Tibial nerve (tissue), 4 donors: ENCODE measurements around the gene LCE2D. TPM values are rescaled to one million over a fixed set of nuclear protein-coding genes. Genes with fewer than 3 reads are reported as not detected.

Experiments
- DNase-seq, 2 donors: peaks; one replicate each; pipeline ENCODE4 v3.0.0-alpha.2; 2019; ENCODE audit warnings: low spot score in 2 of 2
- H3K27ac ChIP-seq, 4 donors: fragments of 200-600 bp; sonication (generic) in 3 of 4; one replicate each; pipeline ENCODE4 v1.5.1; 2017 to 2019; ENCODE audit warnings: mild to moderate bottlenecking in 1 of 4
- H3K27me3 ChIP-seq, 2 donors: fragments of 200-600 bp; sonication (generic) in 1 of 2; one replicate each; pipeline versions ENCODE4 v1.5.1 to v1.6.0; 2017 to 2019
- H3K36me3 ChIP-seq, 3 donors: fragments of 200-600 bp; sonication (generic); one replicate each; pipeline ENCODE4 v1.5.1; 2018 to 2019
- H3K4me1 ChIP-seq, 4 donors: fragments of 200-600 bp; sonication (generic) in 3 of 4; one replicate each; pipeline ENCODE4 v1.5.1; 2017 to 2019
- H3K4me3 ChIP-seq, 4 donors: fragments of 200-600 bp; sonication (generic) in 3 of 4; one replicate each; pipeline ENCODE4 v1.5.1; 2017 to 2019; ENCODE audit warnings: mild to moderate bottlenecking in 1 of 4, moderate library complexity in 1 of 4
- H3K9me3 ChIP-seq, 4 donors: fragments of 200-600 bp; sonication (generic) in 3 of 4; one replicate each; pipeline ENCODE4 v1.5.1; 2017 to 2019
- EP300 ChIP-seq, 2 donors: sonication (generic); formaldehyde crosslinking; IDR thresholded peaks; one replicate each; pipeline ENCODE4 v1.6.1; 2017; ENCODE audit warnings: antibody characterized with exemption in 2 of 2, mild to moderate bottlenecking in 1 of 2
- POLR2A ChIP-seq, 2 donors: fragments of 450-650 bp; IDR thresholded peaks; one replicate each; pipeline ENCODE4 v1.6.1; 2017; ENCODE audit warnings: antibody characterized with exemption in 2 of 2, mild to moderate bottlenecking in 2 of 2, moderate library complexity in 2 of 2
- WGBS, 2 donors: methylation state at CpG; one replicate each; pipeline ENCODE4 v1.1.5; 2018; 5-methylcytosine and 5-hydroxymethylcytosine counted together
- total RNA-seq, 4 donors: library from RNA; depleted of rRNA; stranded (reverse); fragments of >200 nt; gene quantifications; one replicate each; pipeline ENCODE4 v1.1.0, GENCODE V29; 2016
- TF ChIP-seq, protein P1 (sequence below), 5 experiments: fragments of 200-600 bp in 3 of 5; fragments of 450-650 bp in 2 of 5; sonication (generic) in 3 of 5; IDR thresholded peaks; one replicate each; pipeline ENCODE4 v1.5.1; 2016 to 2019; ENCODE audit warnings: antibody characterized with exemption in 5 of 5, mild to moderate bottlenecking in 3 of 5, moderate library complexity in 2 of 5

LCE2D gene
- total RNA-seq, 4 donors from 2014 or later, result not detected

DNA sequence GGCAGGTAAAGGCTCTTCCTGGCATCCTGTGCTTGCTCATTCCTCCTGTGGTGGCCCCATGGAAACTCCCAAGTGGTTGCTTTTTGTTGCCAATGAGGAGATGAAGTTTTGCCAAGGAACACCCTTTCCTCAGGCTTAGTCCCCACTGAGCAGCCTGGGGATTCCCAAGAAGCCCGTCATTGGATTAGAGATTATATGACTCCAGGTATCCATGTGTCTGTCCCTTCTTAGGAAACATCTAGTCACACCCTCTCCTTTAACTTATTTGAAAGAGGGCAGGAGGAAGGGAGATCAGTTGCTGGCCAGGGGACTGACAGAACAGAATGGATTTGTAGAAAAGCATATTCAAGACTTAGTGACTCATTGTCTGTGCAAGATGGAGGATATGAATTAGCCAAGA lies 36.4 kb upstream of the LCE2D start:
- no peaks in the 10 kb centered on the region for H3K27me3 ChIP-seq
- no peak overlapping the region for H3K4me3 ChIP-seq
- peaks cover 0 to 27% (median 0%) of the 10 kb centered on the region in 4 donors for H3K9me3 ChIP-seq
- DNase-seq, result no peak
- H3K36me3 ChIP-seq, result no peaks in the 10 kb centered on the region
- 82 to 83% methylated on average over 1 of the region's 1 CpG for WGBS, 2 donors
- no peak overlapping the region for H3K27ac ChIP-seq
- TF ChIP-seq, protein P1, sequence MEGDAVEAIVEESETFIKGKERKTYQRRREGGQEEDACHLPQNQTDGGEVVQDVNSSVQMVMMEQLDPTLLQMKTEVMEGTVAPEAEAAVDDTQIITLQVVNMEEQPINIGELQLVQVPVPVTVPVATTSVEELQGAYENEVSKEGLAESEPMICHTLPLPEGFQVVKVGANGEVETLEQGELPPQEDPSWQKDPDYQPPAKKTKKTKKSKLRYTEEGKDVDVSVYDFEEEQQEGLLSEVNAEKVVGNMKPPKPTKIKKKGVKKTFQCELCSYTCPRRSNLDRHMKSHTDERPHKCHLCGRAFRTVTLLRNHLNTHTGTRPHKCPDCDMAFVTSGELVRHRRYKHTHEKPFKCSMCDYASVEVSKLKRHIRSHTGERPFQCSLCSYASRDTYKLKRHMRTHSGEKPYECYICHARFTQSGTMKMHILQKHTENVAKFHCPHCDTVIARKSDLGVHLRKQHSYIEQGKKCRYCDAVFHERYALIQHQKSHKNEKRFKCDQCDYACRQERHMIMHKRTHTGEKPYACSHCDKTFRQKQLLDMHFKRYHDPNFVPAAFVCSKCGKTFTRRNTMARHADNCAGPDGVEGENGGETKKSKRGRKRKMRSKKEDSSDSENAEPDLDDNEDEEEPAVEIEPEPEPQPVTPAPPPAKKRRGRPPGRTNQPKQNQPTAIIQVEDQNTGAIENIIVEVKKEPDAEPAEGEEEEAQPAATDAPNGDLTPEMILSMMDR (IDR thresholded peaks at IDR 0.05), result no peak
- TF ChIP-seq EP300 (IDR thresholded peaks at IDR 0.05), result no peak
- TF ChIP-seq POLR2A (IDR thresholded peaks at IDR 0.05), result no peak
- no peaks in the 10 kb centered on the region for H3K4me1 ChIP-seq

DNA sequence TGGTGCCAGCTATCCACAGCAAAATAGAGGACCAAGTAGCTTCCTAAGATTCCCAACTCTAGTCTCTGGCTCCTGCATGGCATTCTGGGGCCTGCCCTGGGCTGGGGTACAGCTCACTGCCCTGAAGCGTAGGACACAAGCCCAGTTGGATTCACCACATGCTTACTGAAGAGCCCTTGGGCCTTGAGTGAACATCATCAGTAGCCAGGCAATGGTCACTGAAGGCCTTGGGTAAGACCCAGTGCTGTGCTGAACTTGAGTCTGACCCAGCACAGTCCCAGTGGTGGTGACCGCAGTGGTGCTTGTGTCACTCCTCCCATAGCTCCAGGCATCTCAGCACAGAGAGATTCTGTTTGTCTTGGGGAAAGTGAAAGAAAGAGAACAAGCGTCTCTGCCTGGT lies 32.6 kb upstream of the LCE2D start:
- WGBS, 2 donors, result 77 to 86% methylated on average over 3 of the region's 3 CpGs
- TF ChIP-seq POLR2A (IDR thresholded peaks at IDR 0.05), result no peak
- TF ChIP-seq, protein P1 (IDR thresholded peaks at IDR 0.05), result no peak
- TF ChIP-seq EP300 (IDR thresholded peaks at IDR 0.05), result no peak
- H3K9me3 ChIP-seq, result peaks cover 0 to 44% (median 0%) of the 10 kb centered on the region in 4 donors
- H3K27ac ChIP-seq, result no peak overlapping the region
- no peak for DNase-seq
- H3K36me3 ChIP-seq, result no peaks in the 10 kb centered on the region
- no peaks in the 10 kb centered on the region for H3K27me3 ChIP-seq
- no peak overlapping the region for H3K4me3 ChIP-seq
- no peaks in the 10 kb centered on the region for H3K4me1 ChIP-seq

DNA sequence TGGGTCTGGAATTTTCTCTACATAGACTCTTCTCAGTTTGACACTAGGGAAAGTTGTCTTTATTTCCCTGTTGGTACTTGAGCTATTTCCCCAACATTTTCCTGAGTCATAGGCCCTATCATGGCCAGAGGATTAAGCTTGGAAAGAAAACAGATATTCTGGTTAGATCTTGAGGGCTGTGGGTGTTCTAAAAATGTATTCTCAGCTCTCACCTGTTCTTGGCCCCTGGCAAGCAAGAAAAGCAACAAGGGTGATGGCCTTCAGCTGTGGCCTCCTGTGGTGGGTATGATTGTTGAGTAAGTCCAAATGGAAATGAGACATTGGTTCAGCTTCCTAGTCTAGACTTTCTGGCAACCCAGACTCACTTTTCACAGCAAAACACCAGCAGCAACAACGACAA lies 22.8 kb upstream of the LCE2D start:
- Histone ChIP-seq H3K27ac (no peak overlapping the region), H3K4me3 (no peak overlapping the region), H3K9me3 (peaks cover 0 to 15% (median 2%) of the 10 kb centered on the region in 4 donors), H3K4me1 (no peaks in the 10 kb centered on the region), H3K27me3 (no peaks in the 10 kb centered on the region), H3K36me3 (no peaks in the 10 kb centered on the region)
- no peak for DNase-seq
- WGBS, 2 donors, result 65 to 69% methylated on average over 1 of the region's 1 CpG
- no peak for TF ChIP-seq EP300 (IDR thresholded peaks at IDR 0.05)
- TF ChIP-seq, protein P1 (IDR thresholded peaks at IDR 0.05), result no peak
- no peak for TF ChIP-seq POLR2A (IDR thresholded peaks at IDR 0.05)

DNA sequence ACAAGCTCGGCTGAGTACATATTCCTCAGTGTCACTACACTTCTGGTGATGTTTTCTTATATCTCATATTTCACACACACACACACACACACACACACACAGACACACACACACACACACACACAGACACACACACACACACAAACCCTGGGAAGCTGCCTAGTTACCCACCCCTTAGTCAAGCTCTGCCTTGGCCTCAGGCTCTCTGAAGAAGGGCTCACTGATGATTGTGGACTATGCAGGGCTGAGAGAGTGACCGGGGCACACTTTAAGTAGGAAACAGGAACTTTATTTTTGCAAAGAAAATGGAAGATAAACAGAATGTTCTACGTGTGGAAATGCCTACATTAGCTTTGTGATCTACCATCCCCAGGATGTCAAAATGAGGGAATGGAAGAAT lies 19.2 kb upstream of the LCE2D start:
- Histone ChIP-seq H3K36me3 (no peaks in the 10 kb centered on the region), H3K27me3 (no peaks in the 10 kb centered on the region), H3K4me1 (no peaks in the 10 kb centered on the region), H3K4me3 (no peak overlapping the region), H3K27ac (no peak overlapping the region), H3K9me3 (peaks cover 0 to 6% (median 0%) of the 10 kb centered on the region in 4 donors)
- DNase-seq, result no peak
- TF ChIP-seq POLR2A (IDR thresholded peaks at IDR 0.05) (no peak), EP300 (IDR thresholded peaks at IDR 0.05) (no peak)
- TF ChIP-seq, protein P1 (IDR thresholded peaks at IDR 0.05), result no peak
- WGBS, 2 donors, result 59 to 74% methylated on average over 3 of the region's 3 CpGs

DNA sequence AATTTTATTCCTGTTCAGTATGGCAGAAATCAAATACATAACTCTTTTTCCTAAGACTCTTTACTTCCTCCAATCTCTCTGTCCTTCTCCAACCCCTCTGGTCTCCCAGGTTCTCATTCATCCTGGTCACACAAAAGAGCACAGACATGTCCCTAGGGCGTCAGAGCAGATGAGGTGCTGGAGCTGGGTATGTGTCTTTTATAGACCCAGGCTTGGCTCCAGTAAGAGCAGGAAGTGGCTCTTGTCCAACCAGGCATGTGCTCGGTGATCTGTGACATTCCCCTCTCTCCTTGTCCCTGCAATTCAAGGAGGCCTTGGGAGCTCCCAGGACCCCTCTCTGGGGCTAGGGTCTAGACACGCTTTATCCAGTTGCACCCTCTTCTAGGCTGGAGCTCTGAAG lies 18.0 kb upstream of the LCE2D start:
- WGBS, 2 donors, result 60 to 71% methylated on average over 2 to 3 of the region's 3 CpGs

More for the DNA sequence above, 18.0 kb upstream of the LCE2D start:
- no peak overlapping the region for H3K4me3 ChIP-seq
- no peaks in the 10 kb centered on the region for H3K36me3 ChIP-seq
- TF ChIP-seq POLR2A (IDR thresholded peaks at IDR 0.05), result no peak
- TF ChIP-seq EP300 (IDR thresholded peaks at IDR 0.05), result no peak
- TF ChIP-seq, protein P1 (IDR thresholded peaks at IDR 0.05), result no peak
- DNase-seq, result no peak
- H3K9me3 ChIP-seq, result peaks cover 0 to 6% (median 0%) of the 10 kb centered on the region in 4 donors
- no peak overlapping the region for H3K27ac ChIP-seq
- no peaks in the 10 kb centered on the region for H3K27me3 ChIP-seq
- H3K4me1 ChIP-seq, result no peaks in the 10 kb centered on the region
